HepG2 (cell line): ENCODE data around the gene ADGRL3. TPM values are rescaled to one million over a fixed set of nuclear protein-coding genes. Genes with fewer than 3 reads are reported as not detected.

Experiments
- ATAC-seq: fragments of 200-7000 bp; cut with Tn5 transposase; 3 replicates; pipeline ENCODE4 v1.9.1; 2020; ENCODE audit warnings: mild to moderate bottlenecking, moderate library complexity
- BruUV-seq: library from RNA; stranded (reverse); fragments of 400-500 nt; replicated peaks from 2 replicates; lab custom pipeline; 2021; lab: Mats Ljungman, UMichigan
- CTCF ChIA-PET: fragments of 300-600 bp; formaldehyde crosslinking; extraction: SDS; loops from one replicate; lab custom pipeline; 2021; ENCODE audit warnings: low total read pairs, inconsistent platforms, low intra/inter-chr PET ratio; lab: Yijun Ruan, JAX
- POLR2A ChIA-PET: fragments of 350-600 bp; sonication (Branson Sonifier 250); formaldehyde crosslinking; loops from one replicate; lab custom pipeline; 2020; ENCODE audit warnings: antibody characterized with exemption, inconsistent platforms; lab: Yijun Ruan, JAX
- DNase-seq: peaks from one replicate; pipeline ENCODE4 v3.0.0-alpha.2; 2015; ENCODE audit warnings: low spot score
- FAIRE-seq: peaks from 3 replicates; lab custom pipeline; 2011; peaks lifted over from hg19 to GRCh38; lab: Jason Lieb, UNC
- H2AFZ ChIP-seq: one replicate; pipeline ENCODE4 v1.6.1; 2011; ENCODE audit warnings: low read length, inconsistent platforms
- H3K27ac ChIP-seq: fragments of 300-600 bp; 3 replicates; pipeline ENCODE4 v1.8.0; 2011; ENCODE audit warnings: mixed run types, mild to moderate bottlenecking, mixed read lengths, low read length, inconsistent platforms; ENCODE audit not compliant: insufficient read depth; ENCODE audit errors: extremely low read length
- H3K27me3 ChIP-seq, 2 experiments: fragments of 200-600 bp in 1 of 2; 2 replicates in 1 of 2; 3 replicates in 1 of 2; pipeline versions ENCODE4 v1.6.0 to v1.8.0; 2011; ENCODE audit warnings: low read length in 2 of 2, mild to moderate bottlenecking in 2 of 2, moderate library complexity in 2 of 2, inconsistent platforms in 1 of 2; ENCODE audit not compliant: insufficient read depth in 2 of 2, control insufficient read depth in 1 of 2
- H3K36me3 ChIP-seq, 2 experiments: fragments of 200-600 bp in 1 of 2; replicated peaks in 1 of 2; 2 replicates in 1 of 2; 3 replicates in 1 of 2; pipeline versions ENCODE4 v1.5.1 to v1.8.0; 2011; ENCODE audit warnings: low read length in 2 of 2, inconsistent platforms in 1 of 2; ENCODE audit not compliant: insufficient read depth in 2 of 2, control insufficient read depth in 1 of 2
- H3K4me1 ChIP-seq: 2 replicates; pipeline ENCODE4 v1.5.1; 2012; ENCODE audit warnings: low read length, inconsistent platforms; ENCODE audit not compliant: insufficient read depth
- H3K4me2 ChIP-seq: 2 replicates; pipeline ENCODE4 v1.6.0; 2011; ENCODE audit warnings: low read depth, low read length, inconsistent platforms
- H3K4me3 ChIP-seq, 3 experiments: fragments of 200-600 bp in 1 of 3; sonication (generic), shearing (Covaris generic) in 1 of 3; replicated peaks in 1 of 3; 2 replicates each; pipeline ENCODE4 v1.5.1; 2011 to 2016; ENCODE audit warnings: low read length in 3 of 3, inconsistent platforms in 2 of 3, low read depth in 2 of 3, mild to moderate bottlenecking in 2 of 3, control low read depth in 1 of 3, mixed read lengths in 1 of 3; ENCODE audit not compliant: insufficient read depth in 1 of 3
- H3K79me2 ChIP-seq: one replicate; pipeline ENCODE4 v1.6.1; 2011; ENCODE audit warnings: low read length, inconsistent platforms; ENCODE audit not compliant: insufficient read depth
- H3K9ac ChIP-seq: 2 replicates; pipeline ENCODE4 v1.6.0; 2011; ENCODE audit warnings: mild to moderate bottlenecking, low read depth, low read length, inconsistent platforms; ENCODE audit not compliant: insufficient read depth
- H3K9me3 ChIP-seq: 2 replicates; pipeline ENCODE4 v1.5.1; 2012; ENCODE audit warnings: mild to moderate bottlenecking, low read length
- H4K20me1 ChIP-seq: 2 replicates; pipeline ENCODE4 v1.6.0; 2011; ENCODE audit warnings: inconsistent platforms, mild to moderate bottlenecking, low read length, moderate library complexity; ENCODE audit not compliant: insufficient read depth
- HDAC6 ChIP-seq: fragments of 200-600 bp; sonication (generic); IDR thresholded peaks from 2 replicates; pipeline ENCODE4 v1.7.0; 2017; ENCODE audit warnings: mild to moderate bottlenecking, antibody characterized with exemption, low read length, low read depth
- HNRNPUL1 ChIP-seq: fragments of 200-400 bp; formaldehyde crosslinking; IDR thresholded peaks from 2 replicates; pipeline ENCODE4 v1.6.1; 2017; ENCODE audit warnings: low read depth, mild to moderate bottlenecking, low read length, moderate library complexity
- KLF16 ChIP-seq, 2 experiments: sonication (generic) in 1 of 2; formaldehyde crosslinking in 1 of 2; IDR thresholded peaks; 2 replicates each; pipeline versions ENCODE4 v1.6.1 to v1.8.0; 2016 to 2023; ENCODE audit warnings: missing genetic modification reagents in 2 of 2, missing compliant biosample characterization in 1 of 2
- NR2F1 ChIP-seq, 2 experiments: fragments of 450-650 bp in 1 of 2; formaldehyde crosslinking in 1 of 2; IDR thresholded peaks; 2 replicates each; pipeline versions ENCODE4 v1.5.0 to v1.6.1; 2016 to 2020; ENCODE audit warnings: mild to moderate bottlenecking in 1 of 2, missing compliant biosample characterization in 1 of 2, missing genetic modification reagents in 1 of 2, moderate library complexity in 1 of 2
- PRMT3 ChIP-seq: sonication (generic); formaldehyde crosslinking; IDR thresholded peaks from 2 replicates; pipeline ENCODE4 v1.8.1; 2022; ENCODE audit warnings: low read depth, mild to moderate bottlenecking, moderate library complexity, missing genetic modification reagents, borderline replicate concordance
- REXO4 ChIP-seq: sonication (generic); formaldehyde crosslinking; IDR thresholded peaks from 2 replicates; pipeline ENCODE4 v1.8.0; 2022; ENCODE audit warnings: missing genetic modification reagents, mild to moderate bottlenecking, borderline replicate concordance
- SALL2 ChIP-seq: sonication (generic); formaldehyde crosslinking; IDR thresholded peaks from 2 replicates; pipeline ENCODE4 v1.8.1; 2023; ENCODE audit warnings: mild to moderate bottlenecking, missing genetic modification reagents, inconsistent platforms
- YEATS4 ChIP-seq: sonication (generic); formaldehyde crosslinking; IDR thresholded peaks from 2 replicates; pipeline ENCODE4 v1.4.0; 2020; ENCODE audit warnings: missing genetic modification reagents, borderline replicate concordance
- ZNF234 ChIP-seq: sonication (generic); formaldehyde crosslinking; conservative IDR thresholded peaks from 2 replicates; pipeline ENCODE4 v1.5.1; 2020; ENCODE audit warnings: mild to moderate bottlenecking, missing genetic modification reagents
- ZNF337 ChIP-seq: sonication (generic); formaldehyde crosslinking; IDR thresholded peaks from 2 replicates; pipeline ENCODE4 v1.5.1; 2020; ENCODE audit warnings: missing genetic modification reagents, low read depth, mild to moderate bottlenecking, borderline replicate concordance
- WGBS: methylation state at CpG from one replicate; pipeline ENCODE4 v1.1.6; 2017; ENCODE audit warnings: low lambda C conversion rate; 5-methylcytosine and 5-hydroxymethylcytosine counted together
- in situ Hi-C: cut with HindIII; loops from 2 replicates; pipeline ENCODE4 v1.10.0; 2017; ENCODE audit warnings: low pct_unique_long_range_greater_than_20kb; ENCODE audit not compliant: extremely low pct_ligation_motif_present
- intact Hi-C: fragments of 100-400 bp; cut with micrococcal nuclease; formaldehyde crosslinking; loops from one replicate; pipeline ENCODE4 v1.10.0; 2022; ENCODE audit not compliant: unreplicated experiment
- polyA plus RNA-seq, 8 experiments: library from polyadenylated mRNA; depleted of rRNA in 3 of 8; stranded (reverse) in 7 of 8; unstranded in 1 of 8; fragments of >200 nt; fragmentation: Illumina TruSeq in 4 of 8; extraction: Trizol in 4 of 8; gene quantifications; 2 replicates each; pipeline versions ENCODE4 v1.2.1 to v1.2.3, GENCODE V29; 2011 to 2016; ENCODE audit warnings: low read depth in 4 of 8, missing spikeins in 1 of 8, mixed read lengths in 1 of 8; ENCODE audit not compliant: insufficient read depth in 1 of 8
- total RNA-seq, 5 experiments: library from RNA; depleted of rRNA; stranded (reverse); fragments of >200 nt; fragmentation: Illumina TruSeq; extraction: Trizol; gene quantifications; 2 replicates each; pipeline ENCODE4 v1.2.3, GENCODE V29; 2016; ENCODE audit warnings: low read depth in 1 of 5
- TF ChIP-seq, protein P1 (sequence below): sonication (generic); formaldehyde crosslinking; IDR thresholded peaks from 2 replicates; pipeline ENCODE4 v1.5.1; 2020; ENCODE audit warnings: mild to moderate bottlenecking, missing genetic modification reagents, moderate library complexity
- TF ChIP-seq, protein P2 (sequence below): sonication (generic); formaldehyde crosslinking; IDR thresholded peaks from 2 replicates; pipeline ENCODE4 v1.5.0; 2020; ENCODE audit warnings: mild to moderate bottlenecking, low read depth, missing genetic modification reagents, borderline replicate concordance

ADGRL3 gene
- total and polyA plus RNA-seq, 2 of the 13 experiments (the other 11 are each of a cell fraction or from before 2014, with no cell fraction given), result 0.04 to 0.05 TPM

DNA sequence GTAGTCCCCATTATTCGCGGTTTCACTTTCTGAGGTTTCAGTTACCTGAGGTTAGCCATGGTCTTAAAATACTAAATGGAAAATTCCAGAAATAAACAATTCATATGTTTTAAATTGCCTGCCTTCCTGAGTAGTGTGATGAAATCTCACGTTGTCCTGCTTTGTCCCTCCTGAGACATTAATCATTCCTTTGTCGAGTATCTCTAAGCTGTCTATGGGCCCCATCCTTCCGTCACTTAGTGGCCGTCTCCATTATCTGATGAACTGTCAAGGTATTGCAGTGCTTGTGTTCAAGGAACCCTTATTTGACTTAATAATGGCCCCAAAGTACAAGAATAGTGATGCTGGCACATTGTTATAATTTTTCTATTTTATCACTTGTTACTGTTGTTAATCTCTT lies 94.8 kb downstream of the ADGRL3 start (continued):
- no peak for TF ChIP-seq PRMT3
- TF ChIP-seq SALL2 (CRISPR knock-in tag), result no peak

DNA sequence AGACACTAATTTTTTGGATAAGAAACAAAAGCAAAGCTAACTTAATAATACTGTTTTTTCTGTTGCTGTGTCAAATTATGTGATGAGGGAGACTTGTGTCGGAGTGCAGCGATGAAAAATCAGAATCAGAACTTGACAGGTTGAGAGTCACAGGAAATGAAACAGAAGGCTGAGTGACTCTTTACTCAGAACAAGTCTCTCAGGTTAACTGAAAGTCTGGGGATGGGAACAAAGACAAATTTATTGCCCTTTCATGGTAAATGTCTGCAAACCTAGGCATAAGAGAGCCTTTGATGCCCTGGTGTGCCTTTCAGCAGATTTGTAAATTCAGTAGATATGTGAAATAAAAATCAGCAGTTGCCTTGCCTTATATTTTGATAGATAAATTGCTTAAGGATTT lies 96.0 kb downstream of the ADGRL3 start:
- H3K36me3 ChIP-seq, result no peaks in the 10 kb centered on the region
- TF ChIP-seq REXO4 (CRISPR knock-in tag) (no peak), KLF16 (CRISPR knock-in tag; IDR thresholded peaks at IDR 0.05) (no peak), HDAC6 (no peak), NR2F1 (CRISPR knock-in tag; IDR thresholded peaks at IDR 0.05) (no peak), ZNF337 (CRISPR knock-in tag) (no peak), ZNF234 (CRISPR knock-in tag) (no peak), YEATS4 (no peak), HNRNPUL1 (no peak)
- TF ChIP-seq, protein P1, sequence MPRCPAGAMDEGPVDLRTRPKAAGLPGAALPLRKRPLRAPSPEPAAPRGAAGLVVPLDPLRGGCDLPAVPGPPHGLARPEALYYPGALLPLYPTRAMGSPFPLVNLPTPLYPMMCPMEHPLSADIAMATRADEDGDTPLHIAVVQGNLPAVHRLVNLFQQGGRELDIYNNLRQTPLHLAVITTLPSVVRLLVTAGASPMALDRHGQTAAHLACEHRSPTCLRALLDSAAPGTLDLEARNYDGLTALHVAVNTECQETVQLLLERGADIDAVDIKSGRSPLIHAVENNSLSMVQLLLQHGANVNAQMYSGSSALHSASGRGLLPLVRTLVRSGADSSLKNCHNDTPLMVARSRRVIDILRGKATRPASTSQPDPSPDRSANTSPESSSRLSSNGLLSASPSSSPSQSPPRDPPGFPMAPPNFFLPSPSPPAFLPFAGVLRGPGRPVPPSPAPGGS (CRISPR knock-in tag), result no peak
- TF ChIP-seq, protein P2, sequence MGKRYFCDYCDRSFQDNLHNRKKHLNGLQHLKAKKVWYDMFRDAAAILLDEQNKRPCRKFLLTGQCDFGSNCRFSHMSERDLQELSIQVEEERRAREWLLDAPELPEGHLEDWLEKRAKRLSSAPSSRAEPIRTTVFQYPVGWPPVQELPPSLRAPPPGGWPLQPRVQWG (CRISPR knock-in tag), result no peak
- ChIA-PET CTCF (no interaction called here), POLR2A (no interaction called here)
- H4K20me1 ChIP-seq, result no peaks in the 10 kb centered on the region
- FAIRE-seq (no peak), ATAC-seq (no peak), DNase-seq (no peak)
- H2AFZ ChIP-seq, result no peak overlapping the region
- 44% methylated on average over 2 of the region's 2 CpGs for WGBS
- intact Hi-C loops, result no loop called here
- no peak overlapping the region for H3K4me3 ChIP-seq
- no peak overlapping the region for H3K27ac ChIP-seq
- no peaks in the 10 kb centered on the region for H3K4me1 ChIP-seq
- H3K79me2 ChIP-seq, result no peaks in the 10 kb centered on the region
- no peaks in the 10 kb centered on the region for H3K9me3 ChIP-seq
- H3K27me3 ChIP-seq, result no peaks in the 10 kb centered on the region
- H3K4me2 ChIP-seq, result no peak overlapping the region
- in situ Hi-C loops, result no loop called here
- H3K9ac ChIP-seq, result no peak overlapping the region
- no TSS peak for BruUV-seq
